ENCODE measurements around the gene PDE11A.

Gene PDE11A

GRCh38 chr2:177588671-177589070 lies 483.9 kb downstream of the PDE11A start:
- no peak for DNase-seq

GRCh38 chr2:177587371-177587770 lies 485.2 kb downstream of the PDE11A start:
- no peak for DNase-seq

- no peak for DNase-seq
Measured at GRCh38 chr2:177586154-177586553, 486.4 kb downstream of the PDE11A start.

GRCh38 chr2:177585234-177585863 lies 487.2 kb downstream of the PDE11A start:
- DNase-seq, result peak; percentile 67

GRCh38 chr2:177584030-177584692 lies 488.4 kb downstream of the PDE11A start:
- DNase-seq, result no peak

GRCh38 chr2:177582000-177582399 lies 490.6 kb downstream of the PDE11A start:
- DNase-seq, result no peak

- DNase-seq, result no peak
Measured at GRCh38 chr2:177579486-177580036, 493.0 kb downstream of the PDE11A start.

GRCh38 chr2:177578454-177578853 lies 494.1 kb downstream of the PDE11A start:
- no peak for DNase-seq

GRCh38 chr2:177577075-177577474 lies 495.5 kb downstream of the PDE11A start:
- DNase-seq, result no peak

- no peak for DNase-seq
Measured at GRCh38 chr2:177575358-177575757, 497.2 kb downstream of the PDE11A start.

- DNase-seq, result no peak
Measured at GRCh38 chr2:177574356-177574755, 498.2 kb downstream of the PDE11A start.
